Mesothelial cell of epicardium (in vitro differentiated cells): ENCODE data around the gene XAGE2. TPM values are rescaled to one million over a fixed set of nuclear protein-coding genes. Genes with fewer than 3 reads are reported as not detected.
"Not testable (repeated sequence)": the region's sequence is repeated elsewhere in the genome, so short reads cannot be mapped to it uniquely, and the experiment has no call there.

ENCODE experiments used
- DNase-seq, 2 experiments: peaks; one replicate each; pipeline ENCODE4 v3.0.0; 2021; ENCODE audit warnings: low spot score in 2 of 2; ENCODE audit not compliant: unreplicated experiment in 2 of 2
- H3K27ac Mint-ChIP-seq: 2 replicates; pipeline ENCODE4 v1.8.0; 2021; ENCODE audit warnings: mixed read lengths
- H3K27me3 Mint-ChIP-seq: 2 replicates; pipeline ENCODE4 v1.8.0; 2021; ENCODE audit warnings: low read depth, mixed read lengths
- H3K36me3 Mint-ChIP-seq: 2 replicates; pipeline ENCODE4 v1.8.0; 2021; ENCODE audit warnings: mixed read lengths
- H3K4me1 Mint-ChIP-seq: 2 replicates; pipeline ENCODE4 v1.8.0; 2021; ENCODE audit warnings: mixed read lengths
- H3K4me3 Mint-ChIP-seq: 2 replicates; pipeline ENCODE4 v1.8.0; 2021; ENCODE audit warnings: mild to moderate bottlenecking, moderate library complexity, mixed read lengths
- H3K9me3 Mint-ChIP-seq: 2 replicates; pipeline ENCODE4 v1.8.0; 2021; ENCODE audit warnings: mixed read lengths
- total RNA-seq: library from RNA; stranded (reverse); gene quantifications from 3 replicates; pipeline ENCODE4 v1.2.1, GENCODE V29; 2021
- TF ChIP-seq, protein P1 (sequence below): fragments of 200-600 bp; sonication (generic); IDR thresholded peaks from one replicate; pipeline ENCODE4 v1.5.0; 2021; ENCODE audit warnings: antibody characterized with exemption; ENCODE audit not compliant: unreplicated experiment

XAGE2 gene, protein sequence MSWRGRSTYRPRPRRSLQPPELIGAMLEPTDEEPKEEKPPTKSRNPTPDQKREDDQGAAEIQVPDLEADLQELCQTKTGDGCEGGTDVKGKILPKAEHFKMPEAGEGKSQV
- 15.3 to 23.0 TPM (median 22.5 TPM) in 3 replicates for total RNA-seq

DNA sequence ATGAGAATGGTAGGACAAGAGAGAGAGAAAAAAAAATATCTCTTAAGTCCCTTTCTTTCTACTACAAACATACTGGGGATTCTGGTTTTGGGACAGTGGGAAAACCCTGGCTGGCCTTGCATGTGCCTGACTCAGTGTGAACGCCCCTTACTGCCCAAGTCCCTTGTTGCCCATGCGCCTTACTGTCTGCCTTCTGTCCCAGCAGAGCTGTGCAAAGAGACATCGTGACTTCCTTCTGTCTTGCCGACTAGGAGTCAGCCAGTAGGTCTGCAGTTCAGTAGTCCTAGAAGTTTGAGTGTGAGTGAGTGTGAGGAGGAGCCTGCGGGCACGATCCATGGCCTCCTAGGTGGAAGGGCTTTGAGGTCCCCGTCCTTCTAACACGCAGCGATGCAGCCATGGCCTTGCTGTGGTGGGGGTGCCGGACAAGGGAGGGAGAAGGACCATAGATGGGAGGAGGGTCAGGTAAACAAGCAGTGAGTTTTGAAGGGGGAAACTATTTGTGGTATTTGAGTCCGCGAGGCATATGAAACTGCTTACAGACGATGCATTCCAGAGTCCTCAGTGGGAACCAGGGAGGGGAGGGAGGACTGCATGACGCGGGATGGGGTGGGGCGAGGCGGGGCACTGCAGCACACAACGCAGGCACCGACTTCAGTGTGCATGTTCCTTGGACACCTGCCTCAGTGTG lies at the start of gene XAGE2:
Gene XAGE2 (plus strand): TSS at position 654 of the 688 bp plus-strand sequence. CDS start 994 bp downstream, outside the sequence.
- peak within 1 kb of the TSS; percentile 65 for H3K4me3 Mint-ChIP-seq
- peak within 1 kb of the TSS; percentile 94 for H3K27ac Mint-ChIP-seq
- H3K4me1 Mint-ChIP-seq: peaks cover 3% of the 10 kb centered on the region
- no peaks in the 10 kb centered on the region for H3K27me3 Mint-ChIP-seq
- DNase-seq: no peak
- peaks cover 21% of the 10 kb centered on the region for H3K9me3 Mint-ChIP-seq
- TF ChIP-seq, protein P1, sequence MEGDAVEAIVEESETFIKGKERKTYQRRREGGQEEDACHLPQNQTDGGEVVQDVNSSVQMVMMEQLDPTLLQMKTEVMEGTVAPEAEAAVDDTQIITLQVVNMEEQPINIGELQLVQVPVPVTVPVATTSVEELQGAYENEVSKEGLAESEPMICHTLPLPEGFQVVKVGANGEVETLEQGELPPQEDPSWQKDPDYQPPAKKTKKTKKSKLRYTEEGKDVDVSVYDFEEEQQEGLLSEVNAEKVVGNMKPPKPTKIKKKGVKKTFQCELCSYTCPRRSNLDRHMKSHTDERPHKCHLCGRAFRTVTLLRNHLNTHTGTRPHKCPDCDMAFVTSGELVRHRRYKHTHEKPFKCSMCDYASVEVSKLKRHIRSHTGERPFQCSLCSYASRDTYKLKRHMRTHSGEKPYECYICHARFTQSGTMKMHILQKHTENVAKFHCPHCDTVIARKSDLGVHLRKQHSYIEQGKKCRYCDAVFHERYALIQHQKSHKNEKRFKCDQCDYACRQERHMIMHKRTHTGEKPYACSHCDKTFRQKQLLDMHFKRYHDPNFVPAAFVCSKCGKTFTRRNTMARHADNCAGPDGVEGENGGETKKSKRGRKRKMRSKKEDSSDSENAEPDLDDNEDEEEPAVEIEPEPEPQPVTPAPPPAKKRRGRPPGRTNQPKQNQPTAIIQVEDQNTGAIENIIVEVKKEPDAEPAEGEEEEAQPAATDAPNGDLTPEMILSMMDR: no peak
- H3K36me3 Mint-ChIP-seq: no peaks in the 10 kb centered on the region

DNA sequence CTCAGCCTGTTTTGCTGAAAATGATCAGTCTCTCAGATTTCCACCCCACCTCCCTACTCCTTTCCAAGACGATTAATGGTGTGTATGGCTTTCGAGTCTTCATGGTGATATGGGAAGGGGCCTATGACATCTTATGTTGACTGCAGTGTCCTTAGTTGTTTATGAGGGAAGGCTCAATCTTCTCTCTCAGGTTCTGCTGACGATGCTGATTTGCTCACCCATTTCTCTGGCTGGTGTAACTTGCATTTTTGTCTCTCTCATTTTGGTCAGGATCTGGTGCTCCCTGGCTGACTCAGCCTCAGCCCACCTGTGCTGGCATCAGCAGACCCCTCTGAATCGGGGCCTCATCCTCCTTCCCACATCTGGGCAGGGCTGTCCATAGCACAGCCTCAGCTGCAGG lies 31.4 kb upstream of the XAGE2 start:
- no peaks in the 10 kb centered on the region for H3K36me3 Mint-ChIP-seq
- H3K9me3 Mint-ChIP-seq: peaks cover 46% of the 10 kb centered on the region
- DNase-seq: no peak
- TF ChIP-seq, protein P1: no peak
- peaks cover 2% of the 10 kb centered on the region for H3K27me3 Mint-ChIP-seq
- no peaks in the 10 kb centered on the region for H3K4me1 Mint-ChIP-seq
- H3K4me3 Mint-ChIP-seq: no peak overlapping the region
- no peak overlapping the region for H3K27ac Mint-ChIP-seq

DNA sequence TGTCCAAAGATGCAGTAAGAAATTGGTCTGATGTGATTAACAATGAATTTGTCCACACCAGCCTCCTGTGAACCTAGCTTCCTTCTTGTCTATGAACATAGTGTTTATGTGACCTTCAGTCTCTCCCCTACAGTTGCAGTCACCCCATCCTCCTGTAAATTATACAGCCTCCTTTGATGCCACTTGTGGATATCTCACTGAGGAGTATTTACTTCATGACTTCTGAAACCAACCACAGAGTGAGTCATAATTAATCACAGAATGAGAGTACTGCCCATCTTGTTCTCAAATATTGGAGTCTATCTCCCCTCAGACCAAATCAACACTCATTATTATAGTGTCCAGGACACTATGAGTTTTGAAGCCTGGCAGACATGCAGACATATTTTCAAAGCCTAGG lies 27.3 kb upstream of the XAGE2 start:
- Mint-ChIP-seq H3K27me3 (peaks cover 2% of the 10 kb centered on the region), H3K36me3 (no peaks in the 10 kb centered on the region), H3K27ac (no peak overlapping the region), H3K4me3 (no peak overlapping the region), H3K4me1 (no peaks in the 10 kb centered on the region), H3K9me3 (peaks cover 16% of the 10 kb centered on the region)
- DNase-seq: no peak
- TF ChIP-seq, protein P1: no peak

DNA sequence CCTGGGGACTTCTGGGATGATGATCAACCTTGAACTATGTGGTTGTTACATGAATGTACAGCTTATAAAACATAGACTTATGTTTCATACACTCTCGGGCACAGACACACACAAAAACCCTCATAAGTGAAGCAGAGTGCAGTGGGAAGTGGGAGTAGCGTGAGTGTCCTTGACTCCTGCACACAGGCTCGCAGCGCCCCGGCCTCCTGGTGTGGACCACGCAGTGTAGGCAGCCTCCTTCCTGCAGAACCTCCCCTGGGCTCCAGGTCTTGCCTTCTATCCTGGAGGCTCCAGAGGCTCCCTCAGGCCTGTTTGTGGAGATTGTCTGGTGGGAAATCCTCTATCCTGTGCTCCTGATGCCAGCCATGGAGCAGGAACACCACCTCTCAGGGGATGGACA lies 25.7 kb upstream of the XAGE2 start:
- H3K9me3 Mint-ChIP-seq: peaks cover 16% of the 10 kb centered on the region
- H3K27me3 Mint-ChIP-seq, H3K4me1 Mint-ChIP-seq, DNase-seq, H3K4me3 Mint-ChIP-seq, H3K27ac Mint-ChIP-seq, H3K36me3 Mint-ChIP-seq: not testable (repeated sequence)

DNA sequence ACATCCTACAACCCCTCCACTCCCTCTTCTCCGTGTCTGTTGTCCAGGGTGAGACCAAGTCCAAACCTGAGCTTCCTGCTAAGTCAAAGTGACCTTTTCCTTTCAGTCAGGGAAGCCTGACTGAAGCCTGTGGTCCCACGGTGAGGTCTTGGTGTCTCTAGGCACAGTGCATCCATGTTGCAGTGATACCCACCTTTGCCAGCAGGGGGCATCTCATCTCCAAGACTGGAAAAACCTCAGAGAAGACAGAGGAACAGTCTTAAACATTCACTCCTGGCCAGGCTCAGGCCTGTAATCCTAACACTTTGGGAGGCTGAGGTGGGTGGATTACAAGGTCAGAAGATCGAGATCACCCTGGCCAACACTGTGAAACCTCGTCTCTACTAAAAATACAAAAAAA lies 23.4 kb upstream of the XAGE2 start:
- DNase-seq: peak in 1 of 2 experiments; percentile 60
- H3K27me3 Mint-ChIP-seq, H3K4me3 Mint-ChIP-seq, H3K36me3 Mint-ChIP-seq, H3K9me3 Mint-ChIP-seq, H3K27ac Mint-ChIP-seq, H3K4me1 Mint-ChIP-seq: not testable (repeated sequence)
- TF ChIP-seq, protein P1: peak; percentile 74

DNA sequence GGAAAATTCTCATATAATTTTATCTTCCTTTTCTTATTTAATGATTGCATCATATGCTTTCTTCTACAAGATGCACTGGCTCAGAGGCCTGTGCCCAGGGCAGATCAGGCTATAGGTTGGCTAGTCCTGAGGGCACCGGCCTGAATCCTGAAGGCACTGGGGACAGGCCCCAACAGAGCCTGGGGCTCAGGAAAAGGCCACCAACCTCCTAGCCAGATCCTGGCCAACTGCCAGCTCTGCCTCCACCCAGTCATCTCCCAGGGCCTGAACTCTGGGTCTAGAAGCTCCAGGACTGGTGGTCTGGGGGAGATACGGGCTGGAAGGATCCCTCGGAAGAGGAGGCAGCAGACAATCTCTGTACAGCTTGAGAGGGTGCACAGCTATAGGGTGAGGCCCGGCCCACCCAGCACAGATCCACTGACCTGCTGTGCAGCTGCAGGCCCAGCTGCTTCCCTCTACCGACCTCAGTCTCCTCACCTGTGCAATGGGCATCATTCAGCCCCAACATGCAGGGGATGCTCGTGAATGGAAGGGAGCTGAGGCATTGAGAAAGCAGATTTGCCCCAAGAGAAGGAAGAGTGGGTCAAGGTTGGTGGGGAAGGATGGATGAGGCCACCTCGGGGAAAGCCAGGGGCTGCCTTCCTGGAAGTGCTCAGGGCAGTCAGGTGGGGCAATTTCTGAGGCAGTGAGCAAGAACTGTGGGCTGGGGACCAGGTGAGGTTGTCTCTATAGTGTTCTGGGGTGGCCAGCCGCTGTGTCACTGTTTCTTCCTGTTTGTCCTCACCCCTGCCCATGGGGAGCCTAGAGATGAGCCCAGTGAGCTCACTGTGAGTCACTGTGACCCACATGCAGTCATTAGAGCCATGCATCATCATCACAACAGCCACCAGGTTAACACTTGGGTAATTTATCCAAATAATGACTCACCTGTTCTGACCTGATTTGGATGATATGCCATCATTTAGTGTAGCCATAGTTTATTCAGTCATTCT lies 22.4 kb upstream of the XAGE2 start:
- Mint-ChIP-seq H3K9me3 (peaks cover 5% of the 10 kb centered on the region), H3K4me3 (no peak overlapping the region), H3K4me1 (peaks cover 9% of the 10 kb centered on the region), H3K27me3 (no peaks in the 10 kb centered on the region), H3K27ac (no peak overlapping the region), H3K36me3 (no peaks in the 10 kb centered on the region)
- TF ChIP-seq, protein P1: no peak
- DNase-seq: no peak
